ENCODE results near the gene SPAG9. TPM values are rescaled to one million over a fixed set of nuclear protein-coding genes. Genes with fewer than 3 reads are reported as not detected.
"Not testable (repeated sequence)": the region's sequence is repeated elsewhere in the genome, so short reads cannot be mapped to it uniquely, and the experiment has no call there.

The SPAG9 gene
- total RNA-seq, 1 experiment from 2014 or later = 77.6 TPM

DNA sequence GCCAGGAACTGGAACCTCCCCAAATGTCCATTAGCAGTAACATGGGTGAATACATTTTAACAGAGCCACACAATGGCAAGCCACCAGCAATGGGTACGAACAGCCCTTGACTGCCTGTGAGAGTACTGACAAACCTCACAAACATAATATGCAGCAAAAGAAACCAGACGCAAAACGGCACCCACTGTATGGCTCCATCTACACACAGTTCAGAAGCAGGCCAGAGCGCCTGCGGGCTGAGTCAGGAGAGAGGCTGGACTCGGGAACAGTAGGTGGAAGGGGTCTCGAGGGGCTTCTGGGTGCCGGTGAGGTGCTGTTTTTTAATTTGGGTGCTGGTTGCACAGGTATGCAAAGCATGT lies 177.1 kb downstream of the SPAG9 start:
- H3K79me2 ChIP-seq (ENCODE audit: insufficient read depth, low read length) = no peaks in the 10 kb centered on the region
- no peak overlapping the region for H3K27ac ChIP-seq (ENCODE audit: low read depth, low read length)
- intact Hi-C loops (cut with micrococcal nuclease) = no loop called here
- no peaks in the 10 kb centered on the region for H4K20me1 ChIP-seq (ENCODE audit: insufficient read depth)
- DNase-seq (ENCODE audit: low read depth, low spot score) (no peak), ATAC-seq (no peak)
- H3K36me3 ChIP-seq (ENCODE audit: control insufficient read depth in 1 of 2, insufficient read depth in 2 of 2, low read length in 2 of 2) = no peaks in the 10 kb centered on the region
- POLR2A ChIA-PET = interaction anchor here (1.2 to 3.0 kb wide), 3 partner anchors 8 to 77 kb away, joined by 5 to 37 read pairs (median 6); partner anchors contain the start of gene TOB1
- no peak for TF ChIP-seq POLR2AphosphoS5 (IDR thresholded peaks at IDR 0.05; ENCODE audit: low read depth, low read length)
- no peak for TF ChIP-seq SRF (IDR thresholded peaks at IDR 0.05; ENCODE audit: low read depth)
- TF ChIP-seq, protein P1, sequence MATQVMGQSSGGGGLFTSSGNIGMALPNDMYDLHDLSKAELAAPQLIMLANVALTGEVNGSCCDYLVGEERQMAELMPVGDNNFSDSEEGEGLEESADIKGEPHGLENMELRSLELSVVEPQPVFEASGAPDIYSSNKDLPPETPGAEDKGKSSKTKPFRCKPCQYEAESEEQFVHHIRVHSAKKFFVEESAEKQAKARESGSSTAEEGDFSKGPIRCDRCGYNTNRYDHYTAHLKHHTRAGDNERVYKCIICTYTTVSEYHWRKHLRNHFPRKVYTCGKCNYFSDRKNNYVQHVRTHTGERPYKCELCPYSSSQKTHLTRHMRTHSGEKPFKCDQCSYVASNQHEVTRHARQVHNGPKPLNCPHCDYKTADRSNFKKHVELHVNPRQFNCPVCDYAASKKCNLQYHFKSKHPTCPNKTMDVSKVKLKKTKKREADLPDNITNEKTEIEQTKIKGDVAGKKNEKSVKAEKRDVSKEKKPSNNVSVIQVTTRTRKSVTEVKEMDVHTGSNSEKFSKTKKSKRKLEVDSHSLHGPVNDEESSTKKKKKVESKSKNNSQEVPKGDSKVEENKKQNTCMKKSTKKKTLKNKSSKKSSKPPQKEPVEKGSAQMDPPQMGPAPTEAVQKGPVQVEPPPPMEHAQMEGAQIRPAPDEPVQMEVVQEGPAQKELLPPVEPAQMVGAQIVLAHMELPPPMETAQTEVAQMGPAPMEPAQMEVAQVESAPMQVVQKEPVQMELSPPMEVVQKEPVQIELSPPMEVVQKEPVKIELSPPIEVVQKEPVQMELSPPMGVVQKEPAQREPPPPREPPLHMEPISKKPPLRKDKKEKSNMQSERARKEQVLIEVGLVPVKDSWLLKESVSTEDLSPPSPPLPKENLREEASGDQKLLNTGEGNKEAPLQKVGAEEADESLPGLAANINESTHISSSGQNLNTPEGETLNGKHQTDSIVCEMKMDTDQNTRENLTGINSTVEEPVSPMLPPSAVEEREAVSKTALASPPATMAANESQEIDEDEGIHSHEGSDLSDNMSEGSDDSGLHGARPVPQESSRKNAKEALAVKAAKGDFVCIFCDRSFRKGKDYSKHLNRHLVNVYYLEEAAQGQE (IDR thresholded peaks at IDR 0.05; ENCODE audit: low read depth) = no peak
- TF ChIP-seq TCF7L2 (IDR thresholded peaks at IDR 0.05; ENCODE audit: borderline replicate concordance, extremely low read depth, insufficient read depth, insufficient read length) = no peak
- no peak for TF ChIP-seq SP1 (IDR thresholded peaks at IDR 0.05; ENCODE audit: low read depth)
- TF ChIP-seq, protein P2, sequence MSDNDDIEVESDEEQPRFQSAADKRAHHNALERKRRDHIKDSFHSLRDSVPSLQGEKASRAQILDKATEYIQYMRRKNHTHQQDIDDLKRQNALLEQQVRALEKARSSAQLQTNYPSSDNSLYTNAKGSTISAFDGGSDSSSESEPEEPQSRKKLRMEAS (IDR thresholded peaks at IDR 0.05) = no peak
- TF ChIP-seq ZFX (IDR thresholded peaks at IDR 0.05) = no peak
- TF ChIP-seq, protein P3, sequence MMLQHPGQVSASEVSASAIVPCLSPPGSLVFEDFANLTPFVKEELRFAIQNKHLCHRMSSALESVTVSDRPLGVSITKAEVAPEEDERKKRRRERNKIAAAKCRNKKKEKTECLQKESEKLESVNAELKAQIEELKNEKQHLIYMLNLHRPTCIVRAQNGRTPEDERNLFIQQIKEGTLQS (IDR thresholded peaks at IDR 0.05) = no peak
- no peak for TF ChIP-seq YY1 (IDR thresholded peaks at IDR 0.05; ENCODE audit: extremely low read depth, insufficient replicate concordance, low read depth, low read length)
- TF ChIP-seq, protein P4, sequence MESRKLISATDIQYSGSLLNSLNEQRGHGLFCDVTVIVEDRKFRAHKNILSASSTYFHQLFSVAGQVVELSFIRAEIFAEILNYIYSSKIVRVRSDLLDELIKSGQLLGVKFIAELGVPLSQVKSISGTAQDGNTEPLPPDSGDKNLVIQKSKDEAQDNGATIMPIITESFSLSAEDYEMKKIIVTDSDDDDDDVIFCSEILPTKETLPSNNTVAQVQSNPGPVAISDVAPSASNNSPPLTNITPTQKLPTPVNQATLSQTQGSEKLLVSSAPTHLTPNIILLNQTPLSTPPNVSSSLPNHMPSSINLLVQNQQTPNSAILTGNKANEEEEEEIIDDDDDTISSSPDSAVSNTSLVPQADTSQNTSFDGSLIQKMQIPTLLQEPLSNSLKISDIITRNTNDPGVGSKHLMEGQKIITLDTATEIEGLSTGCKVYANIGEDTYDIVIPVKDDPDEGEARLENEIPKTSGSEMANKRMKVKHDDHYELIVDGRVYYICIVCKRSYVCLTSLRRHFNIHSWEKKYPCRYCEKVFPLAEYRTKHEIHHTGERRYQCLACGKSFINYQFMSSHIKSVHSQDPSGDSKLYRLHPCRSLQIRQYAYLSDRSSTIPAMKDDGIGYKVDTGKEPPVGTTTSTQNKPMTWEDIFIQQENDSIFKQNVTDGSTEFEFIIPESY (IDR thresholded peaks at IDR 0.05; ENCODE audit: extremely low read depth, insufficient replicate concordance, low read length) = no peak
- no peak for TF ChIP-seq EZH2phosphoT487 (IDR thresholded peaks at IDR 0.05; ENCODE audit: borderline replicate concordance)
- H3K9ac ChIP-seq (ENCODE audit: low read length) = peak overlapping the region; percentile 55; the same call in 1 of the 2 replicates
- H3K4me3 ChIP-seq (replicated peaks in 1 of 2; ENCODE audit: low read depth in 1 of 2, low read length in 2 of 2) = no peak overlapping the region
- peak overlapping the region; percentile 78 for H3K4me2 ChIP-seq (ENCODE audit: low read length)
- TSS peak; percentile 58 for BruUV-seq (replicated peaks)
- no peaks in the 10 kb centered on the region for H3K27me3 ChIP-seq (ENCODE audit: insufficient read depth, low read length)
- peaks cover 43 to 66% of the 10 kb centered on the region in 2 experiments for H3K4me1 ChIP-seq (ENCODE audit: control insufficient read depth in 1 of 2, insufficient read depth in 2 of 2, low read length in 2 of 2)
- CTCF ChIA-PET = no interaction called here
- no peaks in the 10 kb centered on the region for H3K9me2 ChIP-seq (ENCODE audit: insufficient read depth)
- no peak overlapping the region for H2AFZ ChIP-seq (ENCODE audit: low read depth, low read length, poor library complexity, severe bottlenecking)
- RAD21 ChIA-PET (ENCODE audit: low non-redundant PET in 1 of 2, low total read pairs in 2 of 2, uncharacterized antibody in 2 of 2, unreplicated experiment in 2 of 2) = no interaction called here
- H3K9me3 ChIP-seq (ENCODE audit: control insufficient read depth in 1 of 2, insufficient read depth in 1 of 2, low read depth in 1 of 2, low read length in 2 of 2) = no peaks in the 10 kb centered on the region

DNA sequence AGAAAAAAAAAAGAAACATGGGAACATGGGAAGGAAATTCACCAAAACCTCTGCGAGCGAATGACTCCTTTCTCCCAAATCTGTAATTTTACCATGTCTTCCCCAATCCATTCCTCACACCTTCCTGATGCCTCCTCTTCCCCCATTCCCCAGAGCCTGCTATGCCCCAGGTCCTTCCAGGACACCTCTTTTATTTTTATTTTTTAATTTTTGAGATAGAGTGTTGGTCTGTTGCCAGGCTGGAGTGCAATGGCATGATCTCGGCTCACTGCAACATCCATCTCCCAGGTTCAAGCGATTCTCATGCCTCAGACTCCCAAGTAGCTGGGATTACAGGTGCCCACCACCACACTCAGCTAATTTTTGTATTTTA lies 179.0 kb downstream of the SPAG9 start:
- H3K4me1 ChIP-seq (ENCODE audit: control insufficient read depth in 1 of 2, insufficient read depth in 2 of 2, low read length in 2 of 2) = peaks cover 29 to 47% of the 10 kb centered on the region in 2 experiments
- ATAC-seq; DNase-seq (ENCODE audit: low read depth, low spot score); H3K4me3 ChIP-seq (replicated peaks in 1 of 2; ENCODE audit: low read depth in 1 of 2, low read length in 2 of 2); H3K36me3 ChIP-seq (ENCODE audit: control insufficient read depth in 1 of 2, insufficient read depth in 2 of 2, low read length in 2 of 2); H2AFZ ChIP-seq (ENCODE audit: low read depth, low read length, poor library complexity, severe bottlenecking); H3K27me3 ChIP-seq (ENCODE audit: insufficient read depth, low read length); H3K9me3 ChIP-seq (ENCODE audit: control insufficient read depth in 1 of 2, insufficient read depth in 1 of 2, low read depth in 1 of 2, low read length in 2 of 2); H3K9ac ChIP-seq (ENCODE audit: low read length); H3K79me2 ChIP-seq (ENCODE audit: insufficient read depth, low read length); intact Hi-C loops (cut with micrococcal nuclease); H3K4me2 ChIP-seq (ENCODE audit: low read length); BruUV-seq (replicated peaks); RAD21 ChIA-PET (ENCODE audit: low non-redundant PET in 1 of 2, low total read pairs in 2 of 2, uncharacterized antibody in 2 of 2, unreplicated experiment in 2 of 2); H4K20me1 ChIP-seq (ENCODE audit: insufficient read depth); H3K27ac ChIP-seq (ENCODE audit: low read depth, low read length); H3K9me2 ChIP-seq (ENCODE audit: insufficient read depth): not testable (repeated sequence)
- POLR2A ChIA-PET = interaction anchor here (2.0 kb wide), 1 partner anchor 75 kb away, joined by 9 read pairs; the partner anchor contains the start of gene TOB1
- CTCF ChIA-PET = interaction anchor here (0.8 to 1.6 kb wide), 2 partner anchors 8 to 89 kb away, joined by 3 to 4 read pairs; no protein-coding TSS in a partner anchor
